ENCODE measurements around the gene ABCA7.
"Not testable (repeated sequence)": the region's sequence is repeated elsewhere in the genome, so short reads cannot be mapped to it uniquely, and the experiment has no call there.

ABCA7 gene

DNA sequence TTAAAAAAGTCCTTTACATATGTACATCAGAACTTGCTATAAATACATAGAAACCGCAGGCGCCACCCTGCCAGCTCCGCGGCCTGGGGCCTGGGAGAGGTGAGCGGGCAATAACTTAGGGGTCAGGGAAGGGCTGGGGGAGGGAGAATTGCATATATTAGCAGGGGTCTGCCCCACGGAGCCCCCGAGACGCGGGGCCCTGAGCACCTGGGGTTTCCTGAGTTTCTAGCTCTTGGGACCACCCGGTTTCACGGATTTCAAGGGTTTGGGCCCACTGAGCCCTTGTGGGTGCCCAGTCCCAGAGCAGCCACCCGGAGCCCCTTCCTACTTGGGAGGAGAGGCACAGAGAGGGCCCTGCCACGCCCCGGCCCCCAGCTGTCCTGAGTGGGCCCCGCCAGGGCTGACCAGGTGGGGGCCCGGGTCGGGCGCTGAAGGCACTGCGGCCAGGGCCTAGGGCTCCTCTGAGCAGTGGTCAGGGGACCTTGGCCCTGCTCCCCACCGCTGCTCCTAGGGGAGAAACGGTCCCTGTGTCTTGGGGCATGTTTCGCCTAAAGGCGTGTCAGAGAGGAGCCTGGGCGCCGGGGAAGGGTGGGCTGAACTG lies 67.9 kb downstream of the ABCA7 start:
- no peak for DNase-seq

DNA sequence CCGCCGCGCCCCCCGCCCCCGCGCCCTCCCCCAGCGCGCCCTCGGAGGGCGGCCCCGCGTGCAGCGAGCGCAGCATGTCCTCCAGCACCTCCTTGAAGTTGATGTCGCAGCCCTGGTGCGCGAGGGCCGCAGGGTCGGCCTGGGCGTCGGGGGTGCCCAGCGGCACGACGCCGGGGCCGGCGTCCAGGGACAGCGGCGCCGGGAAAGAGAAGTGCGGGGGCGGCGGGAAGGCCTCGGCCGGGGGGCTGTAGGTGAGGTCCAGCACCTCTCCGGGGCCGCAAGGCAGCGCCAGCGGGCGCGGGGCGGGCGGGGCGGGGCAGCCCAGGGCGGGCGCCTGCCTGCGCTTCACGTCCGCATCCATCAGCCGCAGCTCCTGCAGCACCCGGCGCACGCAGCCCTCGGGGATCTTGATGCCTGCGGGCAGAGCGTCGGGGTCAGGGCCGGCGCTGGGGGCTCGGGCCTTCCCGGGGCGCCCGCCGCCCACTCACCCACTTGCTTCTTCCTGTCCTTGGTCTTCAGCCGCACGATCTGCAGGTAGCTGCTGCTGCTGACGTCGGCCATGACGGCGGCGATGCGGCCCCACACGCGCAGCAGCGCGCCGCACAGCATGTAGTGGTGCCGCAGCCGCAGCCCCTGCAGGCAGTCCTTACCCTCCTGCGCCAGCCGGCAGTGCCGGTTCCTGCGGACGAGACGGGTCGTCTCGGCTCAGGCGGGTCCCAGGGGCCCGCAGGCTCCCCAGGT lies 68.6 kb downstream of the ABCA7 start:
- DNase-seq: no peak

DNA sequence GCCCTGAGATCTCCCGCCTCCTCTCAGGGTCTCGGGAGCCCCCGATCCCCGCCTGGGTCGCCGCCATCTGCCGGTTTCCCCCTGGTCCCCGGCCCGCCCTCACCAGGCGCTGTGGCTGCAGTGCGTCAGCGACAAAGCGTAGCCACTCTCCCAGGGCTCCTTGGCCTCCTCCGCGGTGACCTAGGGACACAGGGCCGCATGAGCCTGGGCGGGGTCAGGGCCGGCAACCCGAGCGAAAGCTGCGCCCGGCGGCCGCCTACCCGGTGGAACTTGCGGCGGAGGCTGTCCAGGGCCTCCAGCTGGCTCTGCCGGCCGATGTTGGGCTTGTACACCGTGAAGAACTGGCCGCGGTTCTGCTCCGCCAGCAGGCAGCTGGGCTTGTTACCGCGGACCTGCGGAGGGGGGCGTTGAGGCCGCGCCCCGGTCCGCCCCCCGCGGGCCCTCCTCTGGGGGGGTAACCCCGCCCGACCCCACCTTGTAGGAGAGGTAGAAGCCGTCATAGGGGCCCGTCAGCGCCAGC lies 69.2 kb downstream of the ABCA7 start:
- no peak for DNase-seq

DNA sequence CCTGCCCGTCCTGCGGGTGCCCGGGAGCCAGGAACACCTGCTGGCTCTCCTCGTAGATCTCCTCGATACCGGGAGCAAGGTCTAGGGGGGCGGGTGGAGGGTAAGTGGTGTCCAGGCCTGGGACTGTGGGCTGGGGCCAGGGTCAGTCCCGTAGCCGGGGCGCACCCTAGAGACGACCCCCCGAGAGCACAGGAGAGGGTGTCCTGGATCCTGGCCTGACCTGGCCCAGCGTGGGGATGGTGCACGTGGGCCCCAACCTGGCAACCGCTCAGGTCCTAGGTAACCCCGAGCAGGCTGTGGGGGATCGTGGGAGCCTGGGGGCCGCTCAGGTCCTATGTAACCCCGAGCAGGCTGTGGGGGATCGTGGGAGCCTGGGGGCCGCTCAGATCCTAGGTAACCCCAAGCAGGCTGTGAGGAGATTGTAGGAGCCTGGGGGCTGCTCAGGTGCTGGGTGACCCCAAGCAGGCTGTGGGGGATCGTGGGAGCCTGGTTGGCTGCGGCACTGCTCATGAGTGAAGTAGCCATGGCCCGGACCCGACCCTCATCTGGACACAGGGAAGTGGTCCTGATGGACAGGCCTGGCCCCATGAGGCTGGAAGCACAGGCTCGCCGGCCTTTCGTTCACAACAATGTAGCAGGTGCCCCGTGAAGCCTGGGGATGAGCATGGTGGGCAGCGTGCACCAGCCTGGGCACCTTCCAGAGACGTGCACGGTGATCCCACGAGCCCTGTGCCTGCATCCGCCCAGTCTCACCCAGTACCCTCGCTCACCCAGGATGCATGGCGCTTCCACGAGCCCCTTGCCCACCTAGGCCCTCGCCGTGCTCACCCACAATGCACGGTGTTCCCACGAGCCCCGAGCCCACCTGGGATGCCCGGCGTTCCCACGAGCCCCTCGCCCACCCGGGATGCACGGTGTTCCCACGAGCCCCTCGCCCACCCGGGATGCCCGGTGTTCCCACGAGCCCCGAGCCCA lies 70.1 kb downstream of the ABCA7 start:
- no peak for DNase-seq

DNA sequence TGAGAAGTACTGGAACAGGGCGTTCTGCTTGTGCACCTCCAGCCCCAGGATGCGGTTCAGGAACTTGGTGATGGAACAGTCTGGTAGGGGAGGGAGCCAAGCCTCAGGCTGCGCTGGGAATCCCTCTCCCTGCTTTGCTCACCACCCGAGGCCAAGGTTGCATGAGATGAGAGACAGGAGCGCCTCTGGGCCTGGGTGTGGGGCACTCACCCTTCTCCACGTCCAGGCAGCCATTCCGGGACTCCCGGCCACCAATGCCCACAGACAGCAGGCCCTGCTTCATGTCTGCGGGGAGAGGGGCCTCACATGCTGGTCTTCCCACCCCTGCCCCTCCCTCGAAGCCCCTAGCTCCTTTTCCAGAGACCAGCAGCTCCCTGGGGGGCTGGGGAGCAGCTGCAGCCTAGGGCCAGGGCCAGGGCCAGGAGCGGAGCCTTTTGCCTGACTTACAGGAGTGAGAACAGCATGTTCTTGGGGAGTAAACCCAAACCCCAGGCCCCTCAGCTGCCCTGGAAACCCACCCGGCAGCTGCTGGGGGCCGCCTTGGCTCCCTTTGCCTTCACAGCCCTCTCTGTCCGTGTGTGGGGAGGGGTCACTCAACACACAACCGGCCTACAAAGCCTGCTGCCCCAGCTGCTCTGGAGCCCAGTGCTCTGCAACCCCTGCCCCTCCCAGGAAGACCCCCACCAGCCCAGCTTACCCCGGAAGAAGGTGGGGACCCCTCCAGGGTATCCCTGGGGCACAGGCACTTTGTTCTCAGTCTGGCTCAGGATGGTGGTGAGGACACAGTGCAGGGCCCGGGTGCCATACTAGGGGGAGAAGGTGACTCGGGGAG lies 71.1 kb downstream of the ABCA7 start:
- DNase-seq: no peak

DNA sequence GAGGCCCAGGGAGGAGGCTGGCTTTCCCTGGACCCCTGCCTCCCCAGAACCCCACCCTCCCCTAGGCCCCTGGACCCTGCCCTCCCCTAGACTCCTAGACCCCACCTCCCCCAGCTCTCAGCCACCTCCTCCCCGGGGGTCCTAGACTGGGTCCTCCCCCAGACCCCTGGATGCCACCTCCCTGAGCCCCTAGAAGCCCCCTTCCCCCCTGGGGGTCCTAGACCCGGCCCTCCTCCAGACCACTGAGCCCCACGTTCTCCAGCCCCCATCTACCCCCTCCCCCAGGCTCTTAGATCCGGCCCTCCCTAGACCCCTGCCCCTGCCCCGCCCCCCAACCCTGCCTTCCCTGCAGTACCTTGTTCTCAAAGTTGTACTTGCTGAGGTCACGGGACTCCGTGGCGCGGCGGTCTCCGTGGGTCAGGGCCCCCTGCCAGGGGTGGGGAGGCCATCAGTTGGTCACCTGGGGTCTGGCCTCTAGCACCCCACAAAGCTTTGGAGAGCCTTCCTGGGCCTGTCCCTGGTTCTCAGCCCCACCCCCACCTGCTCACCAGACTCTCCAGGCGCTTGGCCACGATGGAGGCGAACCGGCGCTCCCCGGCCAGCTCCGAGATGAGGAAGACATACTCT lies 71.8 kb downstream of the ABCA7 start:
- no peak for DNase-seq

DNA sequence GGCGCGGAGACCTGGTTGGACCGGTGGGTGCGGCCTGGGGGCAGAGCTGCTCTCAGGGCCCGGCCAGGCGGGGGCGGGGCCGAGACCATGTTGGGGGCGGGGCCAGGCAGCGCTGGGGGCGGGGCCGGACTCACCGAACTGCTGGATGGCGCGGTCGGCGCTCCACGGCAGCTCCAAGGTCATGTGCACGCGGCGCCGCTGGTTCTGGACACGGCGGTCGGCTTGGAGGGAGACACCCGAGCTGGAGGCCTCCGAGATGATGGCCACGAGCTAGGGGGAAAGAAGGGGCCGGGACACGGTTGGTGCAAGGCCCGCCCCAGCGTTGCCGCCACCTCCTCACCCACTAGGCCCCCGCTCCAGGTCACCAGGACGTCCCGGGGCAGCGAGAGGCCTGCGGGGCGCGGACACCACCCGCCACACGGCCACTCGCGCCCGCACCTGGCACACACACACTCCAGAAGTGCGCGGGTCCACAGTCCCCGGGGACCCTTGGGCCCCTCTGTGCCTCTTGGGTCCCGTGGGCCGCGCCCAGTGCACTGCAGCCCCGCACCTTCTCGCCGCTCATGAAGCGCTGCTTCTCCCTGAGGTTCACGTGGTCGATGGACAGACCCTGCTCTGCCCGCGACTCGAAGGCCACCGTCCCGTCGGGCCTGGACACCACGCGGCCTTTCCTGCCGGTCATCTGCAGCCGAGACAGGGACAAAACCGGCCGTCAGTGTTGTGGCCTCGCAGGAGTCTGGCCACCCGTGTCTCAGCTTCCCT lies 72.5 kb downstream of the ABCA7 start:
- no peak for DNase-seq

DNA sequence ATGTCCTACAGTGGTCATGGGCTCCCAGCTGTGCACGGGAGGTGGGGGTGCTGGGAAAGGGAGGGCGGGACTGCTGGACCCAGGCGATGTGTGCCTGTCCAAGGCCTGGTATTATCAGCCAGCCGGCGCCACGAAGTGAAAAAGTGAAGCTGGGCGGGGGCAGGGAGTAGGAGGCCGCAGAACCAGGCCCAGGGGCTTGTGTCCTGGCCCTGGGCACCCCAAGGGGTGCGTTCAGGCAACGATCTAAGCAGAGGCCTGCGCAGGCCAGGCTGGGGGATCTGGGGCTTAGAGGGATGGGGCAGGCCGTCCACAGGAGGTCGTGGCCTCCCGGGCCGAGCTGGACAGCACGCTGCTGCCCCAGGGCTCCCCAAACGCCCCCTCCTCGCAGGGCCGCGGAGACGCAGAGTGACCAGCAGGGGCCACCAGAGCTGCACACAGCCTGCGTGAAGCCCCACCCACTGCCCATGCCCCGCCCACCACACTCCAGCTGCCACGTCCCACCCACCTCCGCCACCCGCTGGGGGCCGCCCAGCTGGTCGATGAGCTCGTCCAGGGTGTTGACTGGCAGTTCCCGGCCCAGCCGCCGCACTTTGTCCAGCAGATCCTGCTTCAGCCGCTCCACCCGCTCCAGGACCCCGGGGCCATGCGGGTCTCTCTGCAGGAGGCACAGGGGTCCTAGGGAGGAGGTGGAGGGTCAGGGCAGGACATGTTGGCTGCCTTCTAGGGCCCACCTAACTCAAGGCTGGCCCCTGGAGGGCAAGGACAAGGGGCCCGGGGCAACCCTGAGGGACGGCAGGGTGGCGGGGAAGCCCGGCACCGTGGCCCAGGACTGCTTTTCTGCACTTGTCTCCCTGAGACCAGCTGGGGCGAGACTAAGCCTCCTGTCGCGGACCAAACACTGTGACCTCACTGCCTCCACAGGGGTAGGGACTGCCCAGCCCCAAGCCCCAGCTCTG lies 73.4 kb downstream of the ABCA7 start:
- DNase-seq: peak; percentile 92

DNA sequence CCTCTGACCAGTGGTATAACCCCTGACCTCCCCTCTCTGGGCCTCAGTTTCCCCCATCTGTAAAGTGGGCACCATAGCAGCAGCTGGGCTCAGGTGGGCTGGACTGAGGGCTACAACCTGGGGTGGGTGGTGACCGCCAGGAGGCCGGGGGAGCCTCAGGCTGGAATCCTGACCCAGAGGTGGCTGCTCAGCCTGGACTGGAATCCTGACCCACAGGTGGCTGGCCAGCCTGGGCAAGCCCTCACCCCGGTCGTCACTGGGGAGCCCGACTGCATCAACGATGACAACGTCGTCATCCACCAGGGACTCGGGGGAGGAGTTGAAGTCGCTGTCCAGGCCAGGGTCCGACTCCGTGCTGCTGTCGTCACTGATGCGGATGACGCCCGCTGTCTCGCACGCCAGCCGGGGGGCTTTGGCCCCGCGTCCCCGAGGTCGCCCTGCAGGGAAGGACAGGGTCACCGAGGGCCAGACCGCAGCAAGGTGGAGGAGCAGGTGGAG lies 74.1 kb downstream of the ABCA7 start:
- no peak for DNase-seq

DNA sequence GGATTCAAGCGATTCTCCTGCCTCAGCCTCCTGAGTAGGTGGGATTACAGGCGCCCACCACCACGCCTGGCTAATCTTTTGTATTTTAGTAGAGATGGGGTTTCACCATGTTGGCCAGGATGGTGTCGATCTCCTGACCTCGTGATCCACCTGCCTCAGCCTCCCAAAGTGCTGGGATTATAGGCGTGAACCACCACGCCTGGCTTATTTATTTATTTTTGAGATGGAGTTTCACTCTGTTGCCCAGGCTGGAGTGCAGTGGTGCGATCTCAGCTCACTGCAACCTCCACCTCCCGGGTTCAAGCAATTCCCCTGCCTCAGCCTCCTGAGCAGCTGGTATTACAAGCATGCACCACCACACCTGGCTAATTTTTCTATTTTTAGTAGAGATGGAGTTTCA lies 74.8 kb downstream of the ABCA7 start:
- DNase-seq: not testable (repeated sequence)

All from activated CD8-positive, alpha-beta memory T cell treated with anti-CD3 and anti-CD28 coated beads, Interleukin-2, amount 50 U/mL, for 48 hours (primary cell).